NCI-H226 (cell line): ENCODE measurements around the gene PAOX.

Source experiments
- DNase-seq: peaks from one replicate; pipeline ENCODE4 v3.0.0-alpha.2; 2015

Gene PAOX

GRCh38 chr10:133379152-133379800 is at the start of gene PAOX:
PAOX (plus strand) TSS chr10:133379262; CDS start chr10:133379317, 55 bp downstream.
- DNase-seq, result no peak

GRCh38 chr10:133329491-133330202 is 49.4 kb upstream of the PAOX start:
- DNase-seq, result peak; percentile 58

GRCh38 chr10:133332936-133333699 is 45.9 kb upstream of the PAOX start:
- no peak for DNase-seq

GRCh38 chr10:133334503-133335245 is 44.4 kb upstream of the PAOX start:
- no peak for DNase-seq

GRCh38 chr10:133335246-133336117 is 43.6 kb upstream of the PAOX start:
- no peak for DNase-seq

- no peak for DNase-seq
These were observed 42.9 kb upstream of the PAOX start for GRCh38 chr10:133336118-133336576.

GRCh38 chr10:133336577-133337369 is 42.3 kb upstream of the PAOX start, which contains the start of gene CALY:
CALY (minus strand) TSS chr10:133336896; CDS start chr10:133328989, 7,907 bp downstream.
- DNase-seq, result no peak

GRCh38 chr10:133337370-133337725 is 41.7 kb upstream of the PAOX start:
- DNase-seq, result no peak

- DNase-seq, result no peak
These were observed 40.7 kb upstream of the PAOX start for GRCh38 chr10:133338080-133339071.

GRCh38 chr10:133339708-133340380 is 39.2 kb upstream of the PAOX start:
- no peak for DNase-seq

- DNase-seq, result no peak
These were observed 37.1 kb upstream of the PAOX start for GRCh38 chr10:133341983-133342382.

GRCh38 chr10:133342942-133343341 is 36.1 kb upstream of the PAOX start:
- no peak for DNase-seq

- no peak for DNase-seq
These were observed 35.5 kb upstream of the PAOX start for GRCh38 chr10:133343558-133343957.

- no peak for DNase-seq
These were observed 34.8 kb upstream of the PAOX start for GRCh38 chr10:133344236-133344635.

GRCh38 chr10:133346413-133346812 is 32.6 kb upstream of the PAOX start:
- DNase-seq, result no peak

- DNase-seq, result no peak
These were observed 31.1 kb upstream of the PAOX start for GRCh38 chr10:133347710-133348517.

- DNase-seq, result no peak
These were observed 29.9 kb upstream of the PAOX start for GRCh38 chr10:133349160-133349568.

GRCh38 chr10:133349577-133350011 is 29.5 kb upstream of the PAOX start:
- no peak for DNase-seq
